OCI-LY1 (cell line): ENCODE results near the gene MAD1L1.

Source experiments
- CTCF ChIP-seq: fragments of 200-600 bp; sonication (generic), shearing (Covaris generic); IDR thresholded peaks from 2 replicates; pipeline ENCODE4 v1.5.1; 2017; ENCODE audit warnings: mild to moderate bottlenecking, antibody characterized with exemption, low read length, moderate library complexity, mixed read lengths
- EZH2 ChIP-seq: fragments of 200-600 bp; sonication (generic), shearing (Covaris generic); IDR thresholded peaks from 2 replicates; pipeline ENCODE4 v1.8.0; 2017; ENCODE audit warnings: borderline replicate concordance, mixed run types, mild to moderate bottlenecking, antibody characterized with exemption, low read length, moderate library complexity, mixed read lengths

DNA sequence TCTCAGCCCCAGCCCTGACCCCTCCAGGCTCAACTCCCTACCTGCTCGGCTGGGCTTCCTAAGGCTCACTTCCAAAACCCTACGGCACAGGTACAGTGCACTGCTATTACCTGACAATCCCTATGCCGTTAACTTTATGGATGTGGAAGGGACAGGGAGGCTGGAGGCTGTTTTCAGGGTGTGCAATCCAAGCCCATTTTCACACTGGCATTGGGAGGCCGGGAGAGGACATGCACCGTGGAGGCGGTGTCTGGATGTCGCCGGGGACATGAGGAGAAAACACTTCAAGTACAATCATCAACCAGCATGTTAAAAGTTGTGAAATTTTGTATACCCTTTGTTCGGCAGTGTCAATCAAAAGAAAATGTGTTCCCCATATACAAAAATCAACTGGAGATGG, 80.1 kb downstream of the MAD1L1 start:
- TF ChIP-seq EZH2, result no peak
- TF ChIP-seq CTCF, result no peak
